Right lobe of liver (tissue), 4 donors: Measurements from ENCODE around the gene TMUB1.

Experiments used
- CTCF ChIP-seq, 4 donors: fragments of 200-600 bp in 3 of 4; fragments of 450-650 bp in 1 of 4; IDR thresholded peaks; one replicate each; pipeline versions ENCODE4 v1.5.1 to v1.8.0; 2016 to 2022; ENCODE audit warnings: antibody characterized with exemption in 4 of 4, mild to moderate bottlenecking in 2 of 4
- POLR2A ChIP-seq: fragments of 450-650 bp; IDR thresholded peaks from one replicate; pipeline ENCODE4 v1.6.1; 2017; ENCODE audit warnings: antibody characterized with exemption, mild to moderate bottlenecking
- donor health status: DM: no; HTN: no; CAD: no.
- donor health status: DM: no; HTN: no; CAD: no.
- donor health status: DM: no; HTN: yes; CAD: no.

- TF ChIP-seq POLR2A, result no peak
- no peak for TF ChIP-seq CTCF (IDR thresholded peaks at IDR 0.05)
Measured at GRCh38 chr7:151064454-151064853, 18.8 kb downstream of the TMUB1 start.
